Measurements from ENCODE around the gene RGPD8. TPM values are rescaled to one million over a fixed set of nuclear protein-coding genes. Genes with fewer than 3 reads are reported as not detected.

RGPD8 gene
- total and polyA plus RNA-seq, 4 donors, result 1.5 to 20.6 (median 4.5) TPM

DNA sequence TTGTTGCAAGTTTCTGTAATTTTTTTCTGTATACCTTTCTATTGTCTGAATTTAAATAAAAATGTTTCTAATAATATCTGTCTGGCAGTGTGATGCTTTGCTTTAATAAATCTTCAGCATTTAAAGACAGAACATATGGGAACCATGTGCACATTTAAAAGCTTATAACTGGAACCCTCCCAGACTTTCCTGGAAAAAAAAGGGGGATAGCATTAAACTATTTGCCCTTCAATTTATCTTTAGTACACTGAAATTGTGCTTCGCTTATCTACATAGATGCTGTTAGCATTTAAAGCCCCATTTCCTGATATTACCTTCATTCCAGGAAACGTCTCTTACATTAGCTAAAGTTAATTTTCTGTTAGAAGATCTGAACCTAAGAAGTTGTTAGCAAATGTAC is 93.5 kb downstream of the RGPD8 start:
- no peak overlapping the region for H3K27ac ChIP-seq (ENCODE audit: low read depth in 1 of 2, low read length in 2 of 2)
- TF ChIP-seq CTCF (IDR thresholded peaks at IDR 0.05; ENCODE audit: low read depth, low read length, missing input control) (no peak), TAF1 (conservative IDR thresholded peaks at IDR 0.05) (no peak), HNF4G (IDR thresholded peaks at IDR 0.05) (no peak), RAD21 (IDR thresholded peaks at IDR 0.05) (no peak), FOXA1 (IDR thresholded peaks at IDR 0.05) (no peak), HNF4A (conservative IDR thresholded peaks at IDR 0.05) (no peak), RXRA (IDR thresholded peaks at IDR 0.05) (no peak), REST (IDR thresholded peaks at IDR 0.05) (no peak), JUND (IDR thresholded peaks at IDR 0.05) (no peak), MAX (IDR thresholded peaks at IDR 0.05) (no peak), YY1 (IDR thresholded peaks at IDR 0.05) (no peak), SP1 (IDR thresholded peaks at IDR 0.05) (no peak), ZBTB33 (IDR thresholded peaks at IDR 0.05) (no peak), FOXA2 (IDR thresholded peaks at IDR 0.05) (no peak), GABPA (IDR thresholded peaks at IDR 0.05 in 1 of 2, conservative IDR thresholded peaks at IDR 0.05 in 1 of 2) (no peak)
- TF ChIP-seq, protein P1, sequence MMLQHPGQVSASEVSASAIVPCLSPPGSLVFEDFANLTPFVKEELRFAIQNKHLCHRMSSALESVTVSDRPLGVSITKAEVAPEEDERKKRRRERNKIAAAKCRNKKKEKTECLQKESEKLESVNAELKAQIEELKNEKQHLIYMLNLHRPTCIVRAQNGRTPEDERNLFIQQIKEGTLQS (IDR thresholded peaks at IDR 0.05), result no peak
- WGBS, result 78% methylated on average over 2 of the region's 2 CpGs

DNA sequence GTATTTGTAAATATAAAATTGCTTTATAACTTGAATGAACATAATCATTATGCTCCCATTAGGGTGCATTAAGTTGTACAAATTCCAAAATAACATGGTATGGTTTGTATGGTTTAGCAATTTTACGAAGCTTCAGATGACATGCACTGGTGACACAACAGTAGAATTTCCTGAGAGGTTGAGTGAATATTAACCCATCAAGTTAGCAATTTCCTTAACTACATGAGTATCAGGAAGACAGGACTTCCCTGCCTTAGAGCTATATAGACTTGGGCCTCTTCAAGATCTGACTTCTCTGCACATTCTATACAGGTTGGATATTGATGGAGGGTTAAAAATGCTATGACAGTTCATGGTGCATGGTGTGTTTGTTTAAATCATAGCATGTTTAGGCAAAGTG is 97.8 kb downstream of the RGPD8 start:
- H3K4me1 ChIP-seq (ENCODE audit: control insufficient read depth in 4 of 4, insufficient read depth in 4 of 4, low read length in 3 of 4), result peaks cover 0 to 2% (median 0%) of the 10 kb centered on the region in 4 donors
- no peaks in the 10 kb centered on the region for H3K36me3 ChIP-seq (ENCODE audit: control insufficient read depth in 4 of 4, insufficient read depth in 3 of 4, low read depth in 1 of 4, low read length in 3 of 4)
- no peaks in the 10 kb centered on the region for H3K9me3 ChIP-seq (ENCODE audit: control insufficient read depth in 4 of 4, low read length in 3 of 4)
- DNase-seq (ENCODE audit: low spot score), result no peak
- no peak overlapping the region for H3K9ac ChIP-seq (ENCODE audit: low read depth in 1 of 2, low read length in 2 of 2)
- TF ChIP-seq JUND (IDR thresholded peaks at IDR 0.05) (no peak), RAD21 (IDR thresholded peaks at IDR 0.05) (no peak), CTCF (IDR thresholded peaks at IDR 0.05; ENCODE audit: low read depth, low read length, missing input control) (no peak), SP1 (IDR thresholded peaks at IDR 0.05) (no peak), ZBTB33 (IDR thresholded peaks at IDR 0.05) (no peak)
- H3K4me3 ChIP-seq (ENCODE audit: low read depth in 1 of 3, low read length in 3 of 3), result no peak overlapping the region
- H3K27ac ChIP-seq (ENCODE audit: low read depth in 1 of 2, low read length in 2 of 2), result no peak overlapping the region
- no peaks in the 10 kb centered on the region for H3K27me3 ChIP-seq (ENCODE audit: control insufficient read depth in 4 of 4, insufficient read depth in 4 of 4, low read length in 3 of 4)
- WGBS, result 93% methylated on average over 1 of the region's 1 CpG

More for the DNA sequence above, 93.5 kb downstream of the RGPD8 start:
- Histone ChIP-seq H3K4me3 (ENCODE audit: low read depth in 1 of 3, low read length in 3 of 3) (no peak overlapping the region), H3K27me3 (ENCODE audit: control insufficient read depth in 4 of 4, insufficient read depth in 4 of 4, low read length in 3 of 4) (no peaks in the 10 kb centered on the region), H3K36me3 (ENCODE audit: control insufficient read depth in 4 of 4, insufficient read depth in 3 of 4, low read depth in 1 of 4, low read length in 3 of 4) (no peaks in the 10 kb centered on the region), H3K9me3 (ENCODE audit: control insufficient read depth in 4 of 4, low read length in 3 of 4) (no peaks in the 10 kb centered on the region), H3K4me1 (ENCODE audit: control insufficient read depth in 4 of 4, insufficient read depth in 4 of 4, low read length in 3 of 4) (no peaks in the 10 kb centered on the region), H3K9ac (ENCODE audit: low read depth in 1 of 2, low read length in 2 of 2) (no peak overlapping the region)
- no peak for DNase-seq (ENCODE audit: low spot score)

All from liver (tissue), 9 donors.